GM12878 (cell line): ENCODE data around the gene TULP4. TPM values are rescaled to one million over a fixed set of nuclear protein-coding genes. Genes with fewer than 3 reads are reported as not detected.
"Not testable (repeated sequence)": the region's sequence is repeated elsewhere in the genome, so short reads cannot be mapped to it uniquely, and the experiment has no call there.

ENCODE experiments used
- ATAC-seq: fragments of 200-7000 bp; cut with Tn5 transposase; 3 replicates; pipeline ENCODE4 v1.9.1; 2020; ENCODE audit warnings: mild to moderate bottlenecking, moderate library complexity
- BruUV-seq: library from RNA; stranded (reverse); fragments of 400-500 nt; replicated peaks from 2 replicates; lab custom pipeline; 2021; lab: Mats Ljungman, UMichigan
- CTCF ChIA-PET: fragments of 300-600 bp; sonication (Branson Sonifier 250); formaldehyde crosslinking; extraction: SDS; loops from one replicate; lab custom pipeline; 2021; ENCODE audit warnings: inconsistent platforms; lab: Yijun Ruan, JAX
- POLR2A ChIA-PET: fragments of 350-600 bp; formaldehyde crosslinking; extraction: SDS; loops from one replicate; lab custom pipeline; 2021; ENCODE audit warnings: inconsistent platforms; lab: Charles Lee
- RAD21 ChIA-PET: fragments of 300-600 bp; sonication (Branson Sonifier 250); formaldehyde crosslinking; loops from one replicate; lab custom pipeline; 2023; ENCODE audit warnings: antibody characterized with exemption; ENCODE audit not compliant: unreplicated experiment; lab: Charles Lee
- SMC1A ChIA-PET: fragments of 300-600 bp; sonication (Branson Sonifier 250); formaldehyde crosslinking; loops from one replicate; lab custom pipeline; 2023; ENCODE audit not compliant: unreplicated experiment, uncharacterized antibody; lab: Charles Lee
- DNase-seq: peaks from one replicate; pipeline ENCODE4 v3.0.0-alpha.2; 2011; ENCODE audit warnings: low read depth, low spot score
- FAIRE-seq: peaks from 3 replicates; lab custom pipeline; 2011; peaks lifted over from hg19 to GRCh38; lab: Jason Lieb, UNC
- H2AFZ ChIP-seq: 2 replicates; pipeline ENCODE4 v1.6.0; 2011; ENCODE audit warnings: low read depth, low read length, control low read depth; ENCODE audit not compliant: control insufficient read depth
- H3K27ac ChIP-seq: 2 replicates; pipeline ENCODE4 v1.5.1; 2011; ENCODE audit warnings: control low read depth; ENCODE audit not compliant: control insufficient read depth, insufficient read depth
- H3K27me3 ChIP-seq, 2 experiments: replicated peaks in 1 of 2; 2 replicates each; pipeline versions ENCODE4 v1.6.0 to v1.6.1; 2011; ENCODE audit warnings: low read length in 1 of 2; ENCODE audit not compliant: control insufficient read depth in 2 of 2, insufficient read depth in 2 of 2
- H3K36me3 ChIP-seq, 2 experiments: 2 replicates each; pipeline ENCODE4 v1.5.1; 2011; ENCODE audit warnings: low read length in 1 of 2; ENCODE audit not compliant: control insufficient read depth in 2 of 2, insufficient read depth in 2 of 2
- H3K4me1 ChIP-seq: 2 replicates; pipeline ENCODE4 v1.6.1; 2011; ENCODE audit warnings: mild to moderate bottlenecking, low read length, moderate library complexity, mixed read lengths; ENCODE audit not compliant: control insufficient read depth, insufficient read depth
- H3K4me2 ChIP-seq: 2 replicates; pipeline ENCODE4 v1.6.0; 2011; ENCODE audit warnings: control low read depth; ENCODE audit not compliant: control insufficient read depth, insufficient read depth
- H3K4me3 ChIP-seq: fragments of 200-600 bp; sonication (generic); 2 replicates; pipeline ENCODE4 v1.5.1; 2016
- H3K79me2 ChIP-seq: 2 replicates; pipeline ENCODE4 v1.6.0; 2011; ENCODE audit warnings: low read length; ENCODE audit not compliant: control insufficient read depth, insufficient read depth
- H3K9ac ChIP-seq: 2 replicates; pipeline ENCODE4 v1.8.0; 2011; ENCODE audit warnings: low read length, control low read depth, mixed read lengths; ENCODE audit not compliant: control insufficient read depth, insufficient read depth
- H3K9me3 ChIP-seq: replicated peaks from 3 replicates; pipeline ENCODE4 v1.5.1; 2011; ENCODE audit warnings: mild to moderate bottlenecking, low read length; ENCODE audit not compliant: control insufficient read depth, insufficient read depth
- H4K20me1 ChIP-seq: 2 replicates; pipeline ENCODE4 v1.6.0; 2011; ENCODE audit not compliant: control insufficient read depth, insufficient read depth
- ATF7 ChIP-seq: fragments of 450-650 bp; IDR thresholded peaks from 2 replicates; pipeline ENCODE4 v1.6.1; 2016; ENCODE audit warnings: low read depth, mild to moderate bottlenecking
- DPF2 ChIP-seq: fragments of 450-650 bp; IDR thresholded peaks from 2 replicates; pipeline ENCODE4 v1.6.1; 2017; ENCODE audit warnings: mild to moderate bottlenecking
- ESRRA ChIP-seq: IDR thresholded peaks from 2 replicates; pipeline ENCODE4 v1.6.1; 2012; ENCODE audit warnings: mild to moderate bottlenecking, low read length, improper control_type of control experiment
- HCFC1 ChIP-seq: fragments of 150-350 bp; IDR thresholded peaks from 2 replicates; pipeline ENCODE4 v1.6.1; 2014; ENCODE audit warnings: low read length
- JUNB ChIP-seq: IDR thresholded peaks from 2 replicates; pipeline ENCODE4 v1.6.1; 2016; ENCODE audit warnings: antibody characterized with exemption, mild to moderate bottlenecking
- RCOR1 ChIP-seq: conservative IDR thresholded peaks from 2 replicates; pipeline ENCODE4 v1.6.1; 2012; ENCODE audit warnings: low read depth, low read length, improper control_type of control experiment
- SUPT20H ChIP-seq: IDR thresholded peaks from 2 replicates; pipeline ENCODE4 v1.6.1; 2011; ENCODE audit warnings: low read depth, mild to moderate bottlenecking, low read length, moderate library complexity, borderline replicate concordance; ENCODE audit not compliant: control insufficient read depth
- ZBTB40 ChIP-seq: fragments of 450-650 bp; IDR thresholded peaks from 2 replicates; pipeline ENCODE4 v1.6.1; 2016; ENCODE audit warnings: mild to moderate bottlenecking, moderate library complexity, borderline replicate concordance
- WGBS: methylation state at CpG from one replicate; pipeline ENCODE4 v1.1.6; 2016; ENCODE audit warnings: low lambda C conversion rate; ENCODE audit not compliant: insufficient replicate concordance, insufficient coverage; ENCODE audit errors: missing lambda C conversion rate; 5-methylcytosine and 5-hydroxymethylcytosine counted together
- in situ Hi-C: fragments of 300-500 bp; cut with MboI; formaldehyde crosslinking; loops from 9 replicates; pipeline ENCODE4 v1.14.3; 2018; ENCODE audit warnings: mixed read lengths
- intact Hi-C: fragments of 100-400 bp; cut with micrococcal nuclease; formaldehyde crosslinking; loops from one replicate; pipeline ENCODE4 v1.14.2; 2022; ENCODE audit not compliant: unreplicated experiment
- polyA plus RNA-seq, 11 experiments: library from polyadenylated mRNA; depleted of rRNA in 4 of 11; unstranded in 6 of 11; stranded (reverse) in 5 of 11; fragments of >200 nt; fragmentation: Nextera tagmentation in 4 of 11; fragmentation: Illumina TruSeq in 1 of 11; extraction: Ambion mirVana in 4 of 11; extraction: Trizol in 1 of 11; gene quantifications; 1 replicate in 1 of 11; 2 replicates in 10 of 11; pipeline versions ENCODE4 v1.2.1 to v1.2.3, GENCODE V29; 2011 to 2016; ENCODE audit warnings: inconsistent platforms in 2 of 11, missing spikeins in 2 of 11, low read depth in 1 of 11
- total RNA-seq, 4 experiments: library from RNA; depleted of rRNA in 3 of 4; stranded (reverse); fragments of >200 nt in 3 of 4; fragmentation: Illumina TruSeq in 1 of 4; extraction: Trizol in 1 of 4; gene quantifications; 2 replicates each; pipeline versions ENCODE4 v1.2.1 to v1.2.3, GENCODE V29; 2013 to 2021

TULP4 gene
- total and polyA plus RNA-seq, 10 of the 15 experiments (the other 5 are each of a cell fraction or from before 2014, with no cell fraction given) = 0.73 to 31.8 (median 14.0) TPM

DNA sequence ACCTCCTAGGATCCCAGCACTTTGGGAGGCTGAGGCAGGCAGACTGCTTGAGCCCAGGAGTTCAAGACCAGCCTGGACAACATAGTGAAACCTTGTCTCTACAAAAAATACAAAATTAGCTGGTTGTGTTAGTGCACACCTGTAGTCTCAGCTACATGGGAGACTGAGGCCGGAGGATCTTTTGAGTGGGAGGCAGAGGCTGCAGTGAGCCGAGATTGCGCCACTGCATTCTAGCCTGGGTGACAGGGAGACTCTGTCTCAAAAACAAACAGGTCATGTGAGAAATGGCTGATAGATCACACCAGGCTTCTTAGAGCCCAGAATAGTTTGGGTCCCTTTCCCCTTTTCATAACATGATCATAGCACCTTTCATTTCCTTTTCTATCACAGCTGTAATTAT, 244.8 kb downstream of the TULP4 start:
- ChIA-PET SMC1A (interaction anchor here (1.4 to 2.1 kb wide), 3 partner anchors 38 to 336 kb away, joined by 3 to 7 read pairs (median 4); no protein-coding TSS in a partner anchor), CTCF (interaction anchor here (0.6 to 3.6 kb wide), 5 partner anchors 10 to 343 kb away, joined by 3 to 22 read pairs (median 3); no protein-coding TSS in a partner anchor), RAD21 (interaction anchor here (0.6 to 1.7 kb wide), 3 partner anchors 38 to 125 kb away, joined by 3 to 5 read pairs (median 4); no protein-coding TSS in a partner anchor), POLR2A (interaction anchor here (0.6 to 1.4 kb wide), 3 partner anchors 9 to 150 kb away, joined by 3 to 4 read pairs (median 3); no protein-coding TSS in a partner anchor)
- DNase-seq, H3K4me3 ChIP-seq, H3K27ac ChIP-seq, FAIRE-seq, in situ Hi-C loops, H3K9ac ChIP-seq, H3K9me3 ChIP-seq, H2AFZ ChIP-seq, intact Hi-C loops, H3K27me3 ChIP-seq, H3K4me2 ChIP-seq, H3K36me3 ChIP-seq, BruUV-seq, ATAC-seq, H4K20me1 ChIP-seq: not testable (repeated sequence)
- H3K4me1 ChIP-seq = peaks cover 12% of the 10 kb centered on the region
- 90% methylated on average over 3 of the region's 3 CpGs for WGBS
- peaks cover 14% of the 10 kb centered on the region for H3K79me2 ChIP-seq

- Histone ChIP-seq H2AFZ (no peak overlapping the region), H3K4me1 (peaks cover 12% of the 10 kb centered on the region), H3K9ac (no peak overlapping the region), H3K9me3 (no peaks in the 10 kb centered on the region), H3K27ac (no peak overlapping the region), H3K27me3 (no peaks in the 10 kb centered on the region), H3K4me2 (no peak overlapping the region), H3K4me3 (no peak overlapping the region), H4K20me1 (no peaks in the 10 kb centered on the region), H3K36me3 (no peaks in the 10 kb centered on the region), H3K79me2 (peaks cover 14% of the 10 kb centered on the region)
- intact Hi-C loops (no loop called here), in situ Hi-C loops (no loop called here)
- DNase-seq (no peak), FAIRE-seq (no peak), ATAC-seq (no peak)
- POLR2A ChIA-PET = interaction anchor here (1.0 to 1.4 kb wide), 2 partner anchors 10 to 14 kb away, joined by 3 read pairs; no protein-coding TSS in a partner anchor
- 83% methylated on average over 5 of the region's 5 CpGs for WGBS
- RAD21 ChIA-PET = interaction anchor here (1.2 to 1.7 kb wide), 2 partner anchors 39 to 48 kb away, joined by 3 to 5 read pairs; no protein-coding TSS in a partner anchor
- CTCF ChIA-PET = interaction anchor here (0.6 to 3.6 kb wide), 6 partner anchors 38 to 344 kb away, joined by 3 to 22 read pairs (median 4); no protein-coding TSS in a partner anchor
- BruUV-seq = no TSS peak
- SMC1A ChIA-PET = interaction anchor here (1.4 to 2.1 kb wide), 3 partner anchors 39 to 337 kb away, joined by 3 to 7 read pairs (median 4); no protein-coding TSS in a partner anchor
- TF ChIP-seq ZBTB40 (no peak), RCOR1 (no peak), ATF7 (no peak), SUPT20H (no peak), HCFC1 (no peak), DPF2 (no peak), JUNB (no peak), ESRRA (no peak)
Observed at GRCh38 chr6:158557927-158558326, 245.7 kb downstream of the TULP4 start.
